T-helper 1 cell treated with Interleukin-12 subunit alpha and Interleukin-12 subunit beta and Interleukin-4 antibody, amounts not matched to agents 30 μg/mL and 1 μg/mL, for 36 hours (primary cell): ENCODE data around the gene C14orf119.

Source experiments
- H3K27ac Mint-ChIP-seq: one replicate; pipeline ENCODE4 v1.8.0; 2021; ENCODE audit warnings: mild to moderate bottlenecking, mixed read lengths
- H3K27me3 Mint-ChIP-seq: one replicate; pipeline ENCODE4 v1.8.0; 2021; ENCODE audit warnings: low read depth, mixed read lengths
- H3K36me3 Mint-ChIP-seq: one replicate; pipeline ENCODE4 v1.8.0; 2021; ENCODE audit warnings: low read depth, mixed read lengths
- H3K4me1 Mint-ChIP-seq: one replicate; pipeline ENCODE4 v1.8.0; 2021; ENCODE audit warnings: low read depth, mixed read lengths
- H3K4me3 Mint-ChIP-seq: one replicate; pipeline ENCODE4 v1.8.0; 2021; ENCODE audit warnings: mild to moderate bottlenecking, moderate library complexity, mixed read lengths
- H3K9me3 Mint-ChIP-seq: one replicate; pipeline ENCODE4 v1.8.0; 2021; ENCODE audit warnings: mixed read lengths

C14orf119 gene

GRCh38 chr14:23091294-23092225 lies 3.7 kb upstream of the C14orf119 start:
- H3K4me3 Mint-ChIP-seq, result no peak overlapping the region
- H3K9me3 Mint-ChIP-seq, result no peaks in the 10 kb centered on the region
- peaks cover 15% of the 10 kb centered on the region for H3K4me1 Mint-ChIP-seq
- H3K27ac Mint-ChIP-seq, result no peak overlapping the region
- peaks cover 31% of the 10 kb centered on the region for H3K36me3 Mint-ChIP-seq
- no peaks in the 10 kb centered on the region for H3K27me3 Mint-ChIP-seq

- Mint-ChIP-seq H3K4me3 (no peak overlapping the region), H3K27ac (peak overlapping the region; percentile 13), H3K27me3 (no peaks in the 10 kb centered on the region), H3K4me1 (peaks cover 25% of the 10 kb centered on the region), H3K9me3 (no peaks in the 10 kb centered on the region), H3K36me3 (peaks cover 27% of the 10 kb centered on the region)
Observed at GRCh38 chr14:23093104-23093503, 2.2 kb upstream of the C14orf119 start.

- peaks cover 30% of the 10 kb centered on the region for H3K36me3 Mint-ChIP-seq
- H3K4me1 Mint-ChIP-seq, result peaks cover 25% of the 10 kb centered on the region
- H3K9me3 Mint-ChIP-seq, result no peaks in the 10 kb centered on the region
- H3K27me3 Mint-ChIP-seq, result no peaks in the 10 kb centered on the region
- H3K4me3 Mint-ChIP-seq, result no peak overlapping the region
- no peak overlapping the region for H3K27ac Mint-ChIP-seq
Observed at GRCh38 chr14:23093526-23093925, 1.8 kb upstream of the C14orf119 start.

- Mint-ChIP-seq H3K36me3 (peaks cover 31% of the 10 kb centered on the region), H3K27me3 (no peaks in the 10 kb centered on the region), H3K9me3 (no peaks in the 10 kb centered on the region), H3K4me3 (no peak overlapping the region), H3K4me1 (peaks cover 25% of the 10 kb centered on the region), H3K27ac (no peak overlapping the region)
Observed at GRCh38 chr14:23093991-23094665, 1.2 kb upstream of the C14orf119 start.

GRCh38 chr14:23094666-23095195 lies 574 bp upstream of the C14orf119 start, which contains the start of gene ACIN1:
Gene ACIN1, minus strand, starts transcription at chr14:23095136. Its CDS starts 24 bp downstream, at chr14:23095112.
- H3K27ac Mint-ChIP-seq, result no peak within 1 kb of the TSS
- H3K9me3 Mint-ChIP-seq, result no peaks in the 10 kb centered on the region
- no peaks in the 10 kb centered on the region for H3K27me3 Mint-ChIP-seq
- H3K36me3 Mint-ChIP-seq, result peaks cover 27% of the 10 kb centered on the region
- peaks cover 25% of the 10 kb centered on the region for H3K4me1 Mint-ChIP-seq
- no peak within 1 kb of the TSS for H3K4me3 Mint-ChIP-seq

GRCh38 chr14:23097786-23098185 lies 2.5 kb downstream of the C14orf119 start:
- Mint-ChIP-seq H3K36me3 (peaks cover 14% of the 10 kb centered on the region), H3K9me3 (no peaks in the 10 kb centered on the region), H3K27ac (no peak overlapping the region), H3K4me3 (peak overlapping the region; percentile 80), H3K27me3 (no peaks in the 10 kb centered on the region), H3K4me1 (peaks cover 19% of the 10 kb centered on the region)

GRCh38 chr14:23099212-23099861 lies 4.0 kb downstream of the C14orf119 start:
- H3K4me3 Mint-ChIP-seq, result no peak overlapping the region
- no peaks in the 10 kb centered on the region for H3K27me3 Mint-ChIP-seq
- H3K4me1 Mint-ChIP-seq, result peaks cover 14% of the 10 kb centered on the region
- H3K36me3 Mint-ChIP-seq, result peaks cover 11% of the 10 kb centered on the region
- no peak overlapping the region for H3K27ac Mint-ChIP-seq
- H3K9me3 Mint-ChIP-seq, result no peaks in the 10 kb centered on the region

GRCh38 chr14:23101213-23101970 lies 6.1 kb downstream of the C14orf119 start:
- H3K9me3 Mint-ChIP-seq, result no peaks in the 10 kb centered on the region
- H3K4me1 Mint-ChIP-seq, result peaks cover 14% of the 10 kb centered on the region
- H3K4me3 Mint-ChIP-seq, result no peak overlapping the region
- H3K27me3 Mint-ChIP-seq, result no peaks in the 10 kb centered on the region
- peaks cover 11% of the 10 kb centered on the region for H3K36me3 Mint-ChIP-seq
- no peak overlapping the region for H3K27ac Mint-ChIP-seq

GRCh38 chr14:23101986-23102625 lies 6.8 kb downstream of the C14orf119 start:
- no peaks in the 10 kb centered on the region for H3K9me3 Mint-ChIP-seq
- H3K4me1 Mint-ChIP-seq, result peaks cover 7% of the 10 kb centered on the region
- no peak overlapping the region for H3K4me3 Mint-ChIP-seq
- no peaks in the 10 kb centered on the region for H3K27me3 Mint-ChIP-seq
- H3K27ac Mint-ChIP-seq, result no peak overlapping the region
- peaks cover 8% of the 10 kb centered on the region for H3K36me3 Mint-ChIP-seq

- Mint-ChIP-seq H3K36me3 (peaks cover 7% of the 10 kb centered on the region), H3K4me3 (no peak overlapping the region), H3K9me3 (no peaks in the 10 kb centered on the region), H3K27ac (no peak overlapping the region), H3K27me3 (no peaks in the 10 kb centered on the region), H3K4me1 (peaks cover under 1% of the 10 kb centered on the region)
Observed at GRCh38 chr14:23102801-23103200, 7.5 kb downstream of the C14orf119 start.

- Mint-ChIP-seq H3K4me1 (no peaks in the 10 kb centered on the region), H3K36me3 (peaks cover 3% of the 10 kb centered on the region), H3K27me3 (no peaks in the 10 kb centered on the region), H3K4me3 (no peak overlapping the region), H3K9me3 (no peaks in the 10 kb centered on the region), H3K27ac (no peak overlapping the region)
Observed at GRCh38 chr14:23103581-23103980, 8.3 kb downstream of the C14orf119 start.

GRCh38 chr14:23104070-23104590 lies 8.8 kb downstream of the C14orf119 start:
- H3K36me3 Mint-ChIP-seq, result peaks cover 2% of the 10 kb centered on the region
- H3K4me1 Mint-ChIP-seq, result no peaks in the 10 kb centered on the region
- H3K9me3 Mint-ChIP-seq, result no peaks in the 10 kb centered on the region
- no peaks in the 10 kb centered on the region for H3K27me3 Mint-ChIP-seq
- no peak overlapping the region for H3K4me3 Mint-ChIP-seq
- H3K27ac Mint-ChIP-seq, result no peak overlapping the region

- no peak within 1 kb of the TSS for H3K4me3 Mint-ChIP-seq
- no peak within 1 kb of the TSS for H3K27ac Mint-ChIP-seq
- no peaks in the 10 kb centered on the region for H3K27me3 Mint-ChIP-seq
- no peaks in the 10 kb centered on the region for H3K36me3 Mint-ChIP-seq
- no peaks in the 10 kb centered on the region for H3K9me3 Mint-ChIP-seq
- H3K4me1 Mint-ChIP-seq, result no peaks in the 10 kb centered on the region
Observed at GRCh38 chr14:23104591-23105347, 9.5 kb downstream of the C14orf119 start, which contains the start of gene CIROP. Gene CIROP, minus strand, starts transcription at chr14:23104989. Its CDS starts 69 bp downstream, at chr14:23104920.
